Measurements from ENCODE around the gene DCAF10.

DNA sequence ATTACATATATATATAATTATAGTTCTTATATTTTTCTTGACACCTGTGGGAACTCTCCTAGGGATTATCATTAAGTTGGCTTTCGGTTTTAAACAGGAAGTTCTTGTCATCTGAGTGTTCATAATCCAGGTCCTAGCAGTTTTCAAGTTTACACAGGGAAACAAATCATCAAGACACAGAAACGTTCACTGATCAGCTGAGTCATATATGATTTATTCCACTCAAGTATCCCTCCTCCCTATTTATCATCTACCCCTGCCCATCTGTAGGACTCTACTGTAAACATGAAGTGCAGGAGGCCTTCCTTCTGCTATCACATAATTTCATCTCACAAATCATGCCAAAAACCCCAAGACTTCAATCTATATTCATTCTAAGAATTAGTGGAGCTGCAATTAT lies 97.1 kb downstream of the DCAF10 start:
- TF ChIP-seq EZH2 (IDR thresholded peaks at IDR 0.05; ENCODE audit: insufficient read depth, poor library complexity, severe bottlenecking) (no peak), EZH2phosphoT487 (IDR thresholded peaks at IDR 0.05; ENCODE audit: insufficient read depth, low read depth) (no peak)
